ENCODE results near the gene TMEM201.

TMEM201 gene, protein sequence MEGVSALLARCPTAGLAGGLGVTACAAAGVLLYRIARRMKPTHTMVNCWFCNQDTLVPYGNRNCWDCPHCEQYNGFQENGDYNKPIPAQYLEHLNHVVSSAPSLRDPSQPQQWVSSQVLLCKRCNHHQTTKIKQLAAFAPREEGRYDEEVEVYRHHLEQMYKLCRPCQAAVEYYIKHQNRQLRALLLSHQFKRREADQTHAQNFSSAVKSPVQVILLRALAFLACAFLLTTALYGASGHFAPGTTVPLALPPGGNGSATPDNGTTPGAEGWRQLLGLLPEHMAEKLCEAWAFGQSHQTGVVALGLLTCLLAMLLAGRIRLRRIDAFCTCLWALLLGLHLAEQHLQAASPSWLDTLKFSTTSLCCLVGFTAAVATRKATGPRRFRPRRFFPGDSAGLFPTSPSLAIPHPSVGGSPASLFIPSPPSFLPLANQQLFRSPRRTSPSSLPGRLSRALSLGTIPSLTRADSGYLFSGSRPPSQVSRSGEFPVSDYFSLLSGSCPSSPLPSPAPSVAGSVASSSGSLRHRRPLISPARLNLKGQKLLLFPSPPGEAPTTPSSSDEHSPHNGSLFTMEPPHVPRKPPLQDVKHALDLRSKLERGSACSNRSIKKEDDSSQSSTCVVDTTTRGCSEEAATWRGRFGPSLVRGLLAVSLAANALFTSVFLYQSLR

DNA sequence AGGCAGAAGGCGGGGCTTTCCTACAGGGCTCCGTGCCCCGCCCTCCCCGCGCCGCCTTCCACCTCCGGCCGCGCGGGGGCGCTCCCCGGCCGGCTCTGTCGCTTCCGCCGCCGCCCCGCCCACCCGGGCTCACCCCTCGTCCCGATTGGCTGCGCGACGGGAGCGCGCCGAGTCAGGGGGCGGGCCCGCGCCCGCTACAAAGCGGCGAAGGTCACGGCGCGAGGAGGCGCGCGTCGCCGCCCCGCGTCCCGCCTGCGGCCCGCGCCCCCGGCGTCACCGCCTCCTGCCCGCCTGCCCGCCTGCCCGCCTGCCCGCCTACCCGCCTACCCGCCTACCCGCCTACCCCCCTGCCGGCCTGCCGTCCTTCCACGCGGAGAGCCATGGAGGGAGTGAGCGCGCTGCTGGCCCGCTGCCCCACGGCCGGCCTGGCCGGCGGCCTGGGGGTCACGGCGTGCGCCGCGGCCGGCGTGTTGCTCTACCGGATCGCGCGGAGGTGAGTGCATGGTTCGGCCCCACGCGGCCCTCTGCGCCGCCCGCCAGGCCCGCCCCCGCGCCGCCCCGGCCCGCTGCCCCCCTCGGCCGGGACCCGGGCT lies at the start of gene TMEM201:
TMEM201 (plus strand) TSS at position 361 of the 593 bp plus-strand sequence; CDS start at position 381, 20 bp downstream.
- no peaks in the 10 kb centered on the region for H3K9me3 Mint-ChIP-seq
- no peaks in the 10 kb centered on the region for H3K36me3 Mint-ChIP-seq (ENCODE audit: low read depth)
- no peaks in the 10 kb centered on the region for H3K27me3 Mint-ChIP-seq (ENCODE audit: low read depth)
- peak within 1 kb of the TSS; percentile 28 for H3K27ac Mint-ChIP-seq
- peaks cover 21% of the 10 kb centered on the region for H3K4me1 Mint-ChIP-seq (ENCODE audit: low read depth)
- peak within 1 kb of the TSS; percentile 79 for H3K4me3 Mint-ChIP-seq

- Mint-ChIP-seq H3K36me3 (ENCODE audit: low read depth) (peaks cover 3% of the 10 kb centered on the region), H3K27ac (peak within 1 kb of the TSS; percentile 83), H3K9me3 (no peaks in the 10 kb centered on the region), H3K27me3 (ENCODE audit: low read depth) (no peaks in the 10 kb centered on the region), H3K4me1 (ENCODE audit: low read depth) (peaks cover 27% of the 10 kb centered on the region), H3K4me3 (peak within 1 kb of the TSS; percentile 87)
These were observed 49.4 kb upstream of the TMEM201 start, which contains the start of gene SLC25A33 for GRCh38 chr1:9539165-9539828. TSS of gene SLC25A33 (plus strand) at chr1:9539465. CDS start at chr1:9539692, 227 bp downstream.

DNA sequence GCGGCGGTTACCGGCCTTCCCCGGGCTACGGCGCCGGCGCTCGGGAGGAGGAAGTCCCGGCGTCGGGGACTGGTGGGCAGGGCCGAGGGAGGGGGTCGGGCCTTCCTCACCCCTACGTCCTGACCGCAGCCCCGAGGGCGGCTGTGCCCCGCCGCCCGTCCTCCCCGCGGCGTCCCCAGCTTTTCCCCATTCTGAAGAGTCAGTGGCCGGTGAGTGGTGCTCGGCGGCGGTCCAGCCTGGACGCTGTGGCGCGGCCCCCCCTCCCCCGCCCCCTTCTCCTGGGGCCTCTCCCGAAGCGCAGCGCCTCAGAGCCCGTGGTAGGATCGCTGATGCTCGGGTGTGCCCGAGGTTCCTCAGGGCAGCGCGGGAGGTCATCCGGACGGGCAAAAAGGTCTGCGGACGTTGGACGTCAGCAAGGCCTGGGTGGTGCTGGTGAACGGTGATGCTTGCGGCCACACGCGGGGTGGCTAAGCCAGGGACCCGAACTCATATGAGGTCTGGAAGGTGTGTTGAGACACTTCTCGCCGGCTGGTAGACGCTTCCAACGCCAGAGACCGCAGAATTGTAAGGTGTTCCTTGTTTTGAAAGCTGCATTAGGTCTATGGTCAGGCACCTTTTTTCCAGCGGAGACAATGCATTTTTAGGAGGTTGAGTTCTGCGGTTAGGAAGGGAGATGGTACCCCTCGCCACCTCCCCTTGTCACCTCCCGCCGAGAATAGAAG lies 48.7 kb upstream of the TMEM201 start:
- Mint-ChIP-seq H3K27me3 (ENCODE audit: low read depth) (no peaks in the 10 kb centered on the region), H3K27ac (peak overlapping the region; percentile 68), H3K36me3 (ENCODE audit: low read depth) (peaks cover 3% of the 10 kb centered on the region), H3K4me1 (ENCODE audit: low read depth) (peaks cover 29% of the 10 kb centered on the region), H3K9me3 (no peaks in the 10 kb centered on the region), H3K4me3 (peak overlapping the region; percentile 87)

DNA sequence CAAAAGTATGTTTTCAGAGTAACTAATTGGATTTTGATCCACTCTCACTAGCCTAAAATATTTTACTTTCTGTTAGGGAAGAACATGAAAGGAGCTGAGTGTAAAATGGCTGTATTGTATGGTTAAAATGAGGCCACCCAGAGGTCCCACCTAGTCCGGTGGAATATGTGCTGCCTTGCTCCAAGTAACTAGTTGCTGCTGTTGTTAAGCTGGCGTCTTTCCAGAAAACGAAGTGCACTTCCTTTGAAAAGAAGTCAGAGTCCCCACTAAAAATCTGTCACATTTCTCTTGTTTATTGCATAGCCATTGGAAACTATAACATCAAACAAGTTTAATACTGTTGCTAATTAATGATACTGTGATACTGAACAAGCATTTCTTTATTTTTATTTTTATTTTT lies 46.3 kb upstream of the TMEM201 start:
- Mint-ChIP-seq H3K27ac (no peak overlapping the region), H3K36me3 (ENCODE audit: low read depth) (peaks cover 3% of the 10 kb centered on the region), H3K4me1 (ENCODE audit: low read depth) (peaks cover 30% of the 10 kb centered on the region), H3K27me3 (ENCODE audit: low read depth) (no peaks in the 10 kb centered on the region), H3K4me3 (peak overlapping the region; percentile 56), H3K9me3 (no peaks in the 10 kb centered on the region)

GRCh38 chr1:9544926-9545325 lies 43.8 kb upstream of the TMEM201 start:
- Mint-ChIP-seq H3K27ac (no peak overlapping the region), H3K4me1 (ENCODE audit: low read depth) (peaks cover 18% of the 10 kb centered on the region), H3K27me3 (ENCODE audit: low read depth) (no peaks in the 10 kb centered on the region), H3K9me3 (no peaks in the 10 kb centered on the region), H3K4me3 (no peak overlapping the region), H3K36me3 (ENCODE audit: low read depth) (peaks cover 7% of the 10 kb centered on the region)

- H3K4me3 Mint-ChIP-seq, result no peak overlapping the region
- H3K36me3 Mint-ChIP-seq (ENCODE audit: low read depth), result peaks cover 4% of the 10 kb centered on the region
- peaks cover 4% of the 10 kb centered on the region for H3K4me1 Mint-ChIP-seq (ENCODE audit: low read depth)
- no peaks in the 10 kb centered on the region for H3K9me3 Mint-ChIP-seq
- no peaks in the 10 kb centered on the region for H3K27me3 Mint-ChIP-seq (ENCODE audit: low read depth)
- no peak overlapping the region for H3K27ac Mint-ChIP-seq
These were observed 38.7 kb upstream of the TMEM201 start for GRCh38 chr1:9549955-9550546.

DNA sequence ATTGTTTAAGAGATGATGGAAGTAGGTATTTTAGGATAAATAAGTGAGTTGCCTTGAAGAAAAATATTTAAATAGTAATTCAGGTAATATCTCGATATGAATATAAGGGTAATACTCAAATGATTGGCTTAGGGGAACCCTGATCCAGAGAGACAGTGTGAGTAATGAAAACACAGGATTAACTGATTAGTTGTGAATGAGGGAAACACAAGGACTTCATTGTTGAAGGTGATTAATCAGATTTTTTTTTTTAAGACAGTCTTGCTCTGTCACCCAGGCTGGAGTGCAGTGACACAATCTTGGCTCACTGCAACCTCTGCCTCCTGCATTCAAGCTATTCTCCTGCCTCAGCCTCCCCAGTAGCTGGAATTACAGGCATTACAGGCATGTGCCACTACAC lies 36.7 kb upstream of the TMEM201 start:
- no peak overlapping the region for H3K27ac Mint-ChIP-seq
- peaks cover 14% of the 10 kb centered on the region for H3K36me3 Mint-ChIP-seq (ENCODE audit: low read depth)
- no peaks in the 10 kb centered on the region for H3K27me3 Mint-ChIP-seq (ENCODE audit: low read depth)
- no peak overlapping the region for H3K4me3 Mint-ChIP-seq
- H3K9me3 Mint-ChIP-seq, result no peaks in the 10 kb centered on the region
- peaks cover 4% of the 10 kb centered on the region for H3K4me1 Mint-ChIP-seq (ENCODE audit: low read depth)

- Mint-ChIP-seq H3K4me3 (no peak overlapping the region), H3K9me3 (no peaks in the 10 kb centered on the region), H3K27ac (no peak overlapping the region), H3K27me3 (ENCODE audit: low read depth) (no peaks in the 10 kb centered on the region), H3K36me3 (ENCODE audit: low read depth) (peaks cover 17% of the 10 kb centered on the region), H3K4me1 (ENCODE audit: low read depth) (peaks cover 8% of the 10 kb centered on the region)
These were observed 35.0 kb upstream of the TMEM201 start for GRCh38 chr1:9553736-9554144.

- Mint-ChIP-seq H3K27ac (no peak overlapping the region), H3K4me1 (ENCODE audit: low read depth) (peaks cover 17% of the 10 kb centered on the region), H3K36me3 (ENCODE audit: low read depth) (peaks cover 17% of the 10 kb centered on the region), H3K9me3 (no peaks in the 10 kb centered on the region), H3K27me3 (ENCODE audit: low read depth) (no peaks in the 10 kb centered on the region), H3K4me3 (no peak overlapping the region)
These were observed 32.8 kb upstream of the TMEM201 start for GRCh38 chr1:9555942-9556341.

GRCh38 chr1:9557624-9558023 lies 31.1 kb upstream of the TMEM201 start:
- H3K27ac Mint-ChIP-seq, result no peak overlapping the region
- H3K4me3 Mint-ChIP-seq, result no peak overlapping the region
- H3K36me3 Mint-ChIP-seq (ENCODE audit: low read depth), result peaks cover 17% of the 10 kb centered on the region

GRCh38 chr1:9558271-9558945 lies 30.3 kb upstream of the TMEM201 start:
- Mint-ChIP-seq H3K27me3 (ENCODE audit: low read depth) (no peaks in the 10 kb centered on the region), H3K4me3 (no peak overlapping the region), H3K9me3 (no peaks in the 10 kb centered on the region), H3K4me1 (ENCODE audit: low read depth) (peaks cover 20% of the 10 kb centered on the region), H3K36me3 (ENCODE audit: low read depth) (peaks cover 17% of the 10 kb centered on the region), H3K27ac (peak overlapping the region; percentile 34)

More at GRCh38 chr1:9557624-9558023, 31.1 kb upstream of the TMEM201 start:
- H3K27me3 Mint-ChIP-seq (ENCODE audit: low read depth), result no peaks in the 10 kb centered on the region
- no peaks in the 10 kb centered on the region for H3K9me3 Mint-ChIP-seq
- peaks cover 17% of the 10 kb centered on the region for H3K4me1 Mint-ChIP-seq (ENCODE audit: low read depth)

DNA sequence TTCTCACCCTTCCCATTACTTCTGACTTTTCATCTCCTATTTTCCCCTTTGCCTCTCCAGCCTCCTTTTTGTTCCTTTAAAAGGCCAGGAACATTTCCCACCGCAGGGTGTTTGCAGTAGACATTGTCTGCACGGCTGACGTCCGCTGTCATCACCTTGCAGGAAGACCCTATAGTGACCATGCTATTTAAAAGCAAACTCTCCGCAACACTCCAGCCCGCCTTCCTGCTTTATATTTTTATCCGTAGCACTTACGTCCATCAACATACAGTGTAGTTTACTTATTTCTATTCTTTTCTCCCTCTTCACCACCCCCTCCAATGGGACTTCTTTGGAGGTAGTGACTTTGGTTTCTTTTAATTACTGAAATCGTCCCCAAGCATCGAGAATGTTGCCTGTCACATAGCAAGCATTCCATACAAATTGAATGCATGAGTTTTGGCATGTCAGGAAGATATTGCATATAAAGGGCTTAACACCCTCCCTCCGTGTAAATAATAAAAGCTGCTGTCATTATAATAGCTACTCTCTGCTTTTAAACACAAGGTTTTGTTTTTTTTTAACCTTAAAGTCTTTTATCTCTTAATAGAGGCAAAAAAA lies 29.7 kb upstream of the TMEM201 start:
- Mint-ChIP-seq H3K36me3 (ENCODE audit: low read depth) (peaks cover 18% of the 10 kb centered on the region), H3K27me3 (ENCODE audit: low read depth) (no peaks in the 10 kb centered on the region), H3K27ac (no peak overlapping the region), H3K4me3 (no peak overlapping the region), H3K4me1 (ENCODE audit: low read depth) (peaks cover 20% of the 10 kb centered on the region), H3K9me3 (no peaks in the 10 kb centered on the region)

GRCh38 chr1:9559673-9560072 lies 29.0 kb upstream of the TMEM201 start:
- Mint-ChIP-seq H3K4me1 (ENCODE audit: low read depth) (peaks cover 20% of the 10 kb centered on the region), H3K27me3 (ENCODE audit: low read depth) (no peaks in the 10 kb centered on the region), H3K27ac (no peak overlapping the region), H3K9me3 (no peaks in the 10 kb centered on the region), H3K36me3 (ENCODE audit: low read depth) (peaks cover 19% of the 10 kb centered on the region), H3K4me3 (no peak overlapping the region)

All from T-helper 1 cell treated with Interleukin-12 subunit alpha and Interleukin-12 subunit beta and Interleukin-4 antibody, amounts not matched to agents 30 μg/mL and 1 μg/mL, for 36 hours (primary cell).